Ovary (tissue), 3 donors: Measurements from ENCODE around the gene TMEM229A.

Experiments used
- CTCF ChIP-seq, 3 donors: fragments of 450-650 bp in 2 of 3; fragments of 200-600 bp in 1 of 3; IDR thresholded peaks; one replicate each; pipeline versions ENCODE4 v1.5.1 to v1.8.0; 2016 to 2022; ENCODE audit warnings: antibody characterized with exemption in 3 of 3, mild to moderate bottlenecking in 1 of 3
- POLR2A ChIP-seq: fragments of 450-650 bp; IDR thresholded peaks from one replicate; pipeline ENCODE4 v1.6.1; 2017; ENCODE audit warnings: antibody characterized with exemption, mild to moderate bottlenecking, moderate library complexity
- donor health status: DM: no; HTN: no; CAD: no.

- no peak for TF ChIP-seq CTCF (IDR thresholded peaks at IDR 0.05)
- TF ChIP-seq POLR2A = no peak
Measured at GRCh38 chr7:123994449-123994848, 38.4 kb downstream of the TMEM229A start.
